GM18499 (cell line): ENCODE data around the gene AGK.
"Not testable (repeated sequence)": the region's sequence is repeated elsewhere in the genome, so short reads cannot be mapped to it uniquely, and the experiment has no call there.

Source experiments
- ATAC-seq: cut with Tn5 transposase; IDR thresholded peaks from one replicate; pipeline ENCODE4 v1.9.1; 2021; ENCODE audit warnings: moderate number of reproducible peaks; ENCODE audit not compliant: insufficient read depth, unreplicated experiment

The AGK gene

DNA sequence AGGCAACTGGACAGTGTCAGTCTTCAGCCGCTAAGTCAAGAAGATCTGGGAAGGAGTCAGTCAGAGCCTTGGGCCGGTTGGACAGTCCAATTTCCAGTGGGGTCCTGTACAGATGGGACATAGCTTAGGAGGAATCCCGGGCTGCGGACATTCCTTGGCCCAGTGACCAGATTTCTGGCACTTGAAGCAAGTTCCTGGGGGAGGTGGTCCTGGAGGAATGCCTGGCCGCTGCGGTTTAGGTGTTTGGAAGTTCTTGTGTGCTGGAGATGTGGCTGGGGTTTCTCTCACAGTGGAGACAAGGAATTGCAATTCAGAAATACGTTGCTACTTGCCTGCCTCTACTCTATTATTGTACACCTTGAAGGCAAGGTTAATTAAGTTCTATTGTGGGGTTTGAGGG lies 30.9 kb downstream of the AGK start:
- ATAC-seq = not testable (repeated sequence)

DNA sequence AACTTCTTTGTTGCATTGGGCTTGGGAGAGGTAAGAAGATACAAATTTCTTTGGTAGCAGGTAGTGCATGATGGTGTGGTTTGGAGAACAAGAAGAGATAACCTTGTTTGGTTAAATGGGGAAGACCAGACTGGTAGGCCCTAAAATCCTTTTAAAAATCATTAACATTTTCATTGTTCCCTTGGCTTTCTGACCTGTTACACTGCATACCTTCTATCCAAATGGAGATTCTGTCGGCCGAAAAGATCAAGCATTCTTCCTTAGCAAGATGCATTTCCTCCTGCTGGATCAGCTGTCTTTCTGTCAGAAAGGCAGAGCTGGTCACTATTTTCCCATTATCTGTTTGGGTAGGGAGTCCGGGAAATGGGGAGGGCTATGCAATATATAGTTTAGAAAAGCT lies 33.7 kb downstream of the AGK start:
- no peak for ATAC-seq

DNA sequence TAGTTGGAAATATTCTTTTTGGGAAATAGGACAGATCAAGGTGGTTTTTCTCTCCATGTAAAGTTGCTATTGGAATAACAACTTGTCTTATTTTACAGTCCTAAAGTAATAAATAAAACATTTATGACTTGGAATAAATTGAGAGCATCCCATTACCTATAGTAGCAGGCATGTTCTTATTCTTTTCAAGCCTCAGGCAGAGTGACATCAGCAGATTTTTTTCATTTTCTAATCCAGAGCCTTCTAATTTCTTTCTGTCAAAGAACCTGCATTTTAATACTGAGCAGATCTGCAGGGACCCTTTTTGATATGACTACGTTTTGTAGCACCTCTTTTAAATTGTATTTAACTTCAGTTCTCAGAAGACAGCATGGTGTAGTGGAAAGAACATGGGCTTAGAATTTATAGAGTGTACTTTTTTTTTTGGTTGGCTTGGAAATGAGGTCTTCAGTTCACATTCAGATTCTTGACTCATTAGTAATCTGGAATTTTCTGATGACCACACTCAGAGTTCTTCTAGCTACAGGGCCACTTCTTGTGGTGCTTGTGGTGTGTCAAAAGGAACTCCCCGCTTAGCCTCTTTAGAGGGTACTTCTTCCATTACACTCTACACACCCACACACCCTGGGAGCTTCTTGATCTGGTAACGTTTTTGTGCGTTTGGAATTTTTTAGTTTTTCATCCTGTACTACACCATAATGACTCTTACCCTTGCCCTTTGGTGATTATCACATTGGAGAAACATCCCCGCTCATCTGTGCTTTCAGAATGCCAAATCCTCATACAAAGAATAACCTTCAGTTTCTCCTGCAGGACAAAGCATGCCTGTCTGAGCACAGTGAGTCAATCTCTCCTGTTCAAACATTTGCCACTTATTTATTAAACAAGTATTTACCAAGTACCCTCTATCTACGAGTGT lies 34.6 kb downstream of the AGK start:
- peak; percentile 80 for ATAC-seq

DNA sequence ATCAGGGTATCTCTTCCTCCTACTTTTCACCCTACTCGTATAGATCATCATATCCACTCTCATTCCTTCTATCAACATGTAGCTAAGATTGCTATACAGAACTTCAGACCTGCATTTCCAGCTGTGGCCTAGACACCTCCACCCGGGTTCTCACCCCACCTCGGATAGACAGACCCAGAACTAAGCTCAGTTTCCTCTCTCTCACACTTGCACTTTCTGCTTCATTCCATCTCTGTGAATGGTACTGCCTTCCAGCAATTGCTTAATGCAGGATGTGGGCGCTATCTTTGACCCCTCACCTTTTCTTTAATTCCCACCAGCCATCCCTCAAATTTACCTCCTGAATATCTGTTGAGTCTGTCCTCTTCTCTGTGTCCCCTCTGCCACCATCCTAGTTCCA lies 35.7 kb downstream of the AGK start:
- ATAC-seq = no peak

DNA sequence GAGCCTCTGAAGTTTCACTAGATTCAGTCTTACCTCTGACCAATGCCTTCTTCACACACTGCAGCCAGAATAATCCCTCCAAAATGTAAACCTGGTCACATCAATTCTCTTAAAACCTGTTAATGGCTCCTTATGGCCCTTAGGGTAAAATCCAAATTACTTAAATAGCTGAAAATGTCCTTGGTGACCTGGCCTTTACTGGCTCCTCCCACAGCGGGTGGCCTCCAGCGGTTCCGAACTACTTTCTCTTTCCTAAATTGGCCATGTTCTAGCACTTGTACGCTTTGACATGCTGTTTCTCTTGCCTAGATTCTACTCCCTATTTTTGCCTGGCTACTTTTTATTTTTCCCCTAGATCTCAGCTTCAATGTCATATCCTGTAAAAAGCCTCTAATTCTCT lies 36.1 kb downstream of the AGK start:
- no peak for ATAC-seq

DNA sequence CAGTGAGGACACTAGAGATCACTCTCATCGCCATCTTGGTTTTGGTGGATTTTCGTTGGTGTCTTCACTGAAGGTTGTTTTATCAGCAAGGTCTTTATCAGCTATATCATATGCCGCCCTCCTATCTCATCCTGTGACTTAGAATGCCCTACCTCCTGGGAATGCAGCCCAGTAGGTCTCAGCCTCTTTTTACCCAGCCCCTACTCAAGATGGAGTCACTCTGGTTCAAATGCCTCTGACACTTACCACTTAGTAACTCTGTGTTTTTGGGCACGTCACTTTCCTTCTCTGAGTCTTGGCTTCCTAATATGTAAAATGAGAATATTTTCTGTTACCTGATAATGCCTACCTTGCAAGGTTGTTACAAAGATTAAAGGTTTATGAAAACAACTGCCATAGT lies 37.7 kb downstream of the AGK start:
- ATAC-seq = no peak

DNA sequence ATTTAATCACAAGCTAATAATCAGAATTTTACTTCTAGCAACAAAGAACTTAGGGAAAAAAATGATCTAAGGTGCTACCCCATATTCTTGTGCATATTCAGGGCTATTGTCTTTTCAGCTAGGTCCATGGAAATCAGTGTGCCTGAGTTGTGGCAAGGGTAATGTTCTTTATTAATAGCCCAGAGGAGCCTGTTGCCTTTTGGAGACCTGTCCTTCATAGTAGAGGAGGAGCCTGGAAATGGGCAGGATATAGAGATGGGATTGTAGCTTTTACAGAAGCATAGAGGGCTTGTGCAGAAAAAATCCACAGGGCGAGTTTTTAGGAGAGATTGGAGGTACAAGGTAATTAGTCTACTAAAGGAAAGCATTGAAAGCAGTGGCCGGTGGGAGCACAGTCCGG lies 38.9 kb downstream of the AGK start:
- ATAC-seq = no peak

DNA sequence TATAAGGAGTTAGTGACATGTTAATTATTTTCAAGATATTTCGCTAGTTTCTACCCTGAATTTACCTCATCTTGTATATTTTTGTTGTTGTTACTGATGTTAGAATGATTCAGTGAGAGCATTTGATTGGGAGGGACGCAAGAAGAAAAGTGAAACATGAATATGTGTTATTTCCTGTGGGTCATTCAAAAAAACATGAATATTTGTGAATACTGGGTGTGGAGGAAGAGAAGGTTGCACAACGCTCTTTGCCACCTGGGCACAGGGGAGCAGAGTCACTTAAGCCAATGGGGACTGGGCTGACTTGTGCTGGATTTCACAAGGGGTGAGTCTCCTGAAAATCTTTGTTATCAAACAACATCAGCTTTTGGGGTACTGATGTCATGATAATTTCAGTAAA lies 39.5 kb downstream of the AGK start:
- ATAC-seq = no peak

DNA sequence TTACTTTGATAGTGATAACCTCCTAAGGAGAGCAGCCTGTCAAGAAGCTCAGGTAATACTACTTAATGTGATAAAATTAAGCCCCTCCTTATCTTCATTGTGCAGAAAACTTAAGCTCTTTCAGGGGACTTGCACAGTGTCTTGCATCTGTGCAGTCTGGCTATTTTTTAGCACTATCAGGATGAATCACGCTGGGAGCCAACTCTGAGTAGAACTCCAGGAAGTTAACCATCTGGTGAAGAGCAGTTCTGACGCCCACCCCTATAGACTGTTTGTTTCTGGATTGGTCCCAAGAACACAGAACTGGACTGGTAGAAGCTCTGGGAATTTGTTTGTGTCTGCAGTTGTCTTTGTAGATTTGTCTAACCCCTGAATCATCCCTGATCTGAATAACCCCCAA lies 41.9 kb downstream of the AGK start:
- ATAC-seq = no peak

DNA sequence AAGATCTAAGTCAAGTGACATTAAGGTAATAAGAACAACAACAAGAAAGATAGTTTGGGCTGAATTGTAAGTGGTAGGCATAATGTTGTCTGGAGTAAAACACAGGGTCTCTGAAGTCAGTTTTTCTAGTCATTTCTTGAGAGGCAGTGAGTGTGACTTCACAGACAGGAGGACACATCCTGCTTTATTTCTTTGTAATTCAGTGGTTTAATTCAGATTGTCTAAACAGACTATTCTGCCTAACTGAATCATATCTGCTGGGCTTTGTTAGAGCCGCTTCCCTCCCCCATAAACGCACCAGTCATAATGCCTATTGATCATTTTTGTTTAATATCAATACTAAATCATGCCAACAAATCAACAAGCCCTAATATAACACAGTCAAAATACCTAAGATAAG lies 46.8 kb downstream of the AGK start:
- ATAC-seq = no peak

DNA sequence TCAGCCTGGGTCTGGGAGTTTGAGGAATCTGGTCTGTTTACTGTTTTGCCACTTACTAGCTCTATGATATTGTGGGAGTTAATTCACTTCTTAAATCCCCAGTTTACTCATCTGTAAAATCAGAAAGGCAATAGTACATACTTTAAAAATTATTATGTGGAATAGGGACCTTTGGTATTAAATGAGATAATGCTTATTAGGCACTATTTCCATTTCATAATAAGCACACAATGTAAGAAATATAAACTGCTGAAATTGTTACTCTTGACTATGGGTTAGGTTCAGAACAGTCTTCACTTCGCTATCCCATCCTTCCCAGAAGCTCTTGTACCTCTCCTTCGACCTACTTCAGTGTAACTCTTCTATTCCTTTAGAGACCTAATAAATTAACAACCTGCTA lies 47.2 kb downstream of the AGK start:
- no peak for ATAC-seq

DNA sequence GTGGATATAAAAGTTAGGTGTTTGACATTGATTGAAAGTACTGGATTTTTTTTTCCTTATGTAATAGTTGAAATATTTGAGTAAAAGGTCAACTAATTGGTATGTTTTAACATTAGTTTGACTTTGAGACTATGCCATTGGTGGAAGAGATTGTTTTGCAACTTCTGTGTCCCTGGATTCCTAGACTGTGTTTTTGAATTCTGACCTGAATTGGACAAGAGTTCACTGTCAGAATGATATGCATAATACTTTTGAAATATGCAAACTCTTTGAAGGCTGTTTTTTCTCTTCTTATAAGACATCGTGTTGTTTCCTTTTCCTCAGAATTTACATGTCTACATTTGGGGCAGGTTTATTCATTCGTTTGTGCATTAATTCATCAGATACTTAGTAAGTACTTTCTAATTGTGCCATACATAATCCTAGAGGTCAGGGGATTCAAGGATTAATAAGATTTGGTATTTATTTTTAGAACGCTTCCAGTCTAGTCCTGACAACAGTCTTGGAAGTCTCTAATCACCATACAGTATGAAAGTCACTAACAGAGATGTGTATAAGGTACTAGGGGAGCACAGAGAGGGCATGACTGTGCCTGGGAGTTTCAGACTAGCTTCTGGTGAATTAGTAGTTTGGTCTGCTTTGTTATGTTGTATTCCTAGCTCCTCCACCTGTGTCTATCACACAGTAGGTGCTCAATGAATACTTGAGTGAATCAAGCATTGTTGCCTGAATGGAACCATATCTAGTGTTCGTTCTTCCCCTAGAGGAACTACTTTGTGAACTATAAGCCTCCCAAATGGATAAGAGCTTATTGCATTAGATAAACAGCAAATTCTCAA lies 49.2 kb downstream of the AGK start:
- ATAC-seq = no peak

DNA sequence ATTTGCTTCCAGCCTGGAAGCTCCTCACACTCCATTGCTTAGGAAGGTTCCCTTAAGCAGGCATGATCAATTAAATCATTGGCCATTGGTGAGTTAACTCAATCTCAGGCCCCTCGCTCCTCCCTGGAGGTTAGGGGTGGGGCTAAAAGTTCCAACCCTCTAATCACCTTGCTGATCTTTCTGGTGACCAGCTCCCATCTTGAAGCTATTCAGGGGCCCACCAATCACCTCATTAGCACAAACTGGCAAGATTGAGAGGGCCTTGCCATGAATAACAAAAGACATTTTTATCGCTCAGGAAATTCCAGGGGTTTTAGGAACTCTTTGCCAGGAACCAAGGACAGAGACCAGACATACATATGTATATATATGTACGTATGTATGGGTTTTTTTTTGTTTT lies 58.4 kb downstream of the AGK start:
- no peak for ATAC-seq

DNA sequence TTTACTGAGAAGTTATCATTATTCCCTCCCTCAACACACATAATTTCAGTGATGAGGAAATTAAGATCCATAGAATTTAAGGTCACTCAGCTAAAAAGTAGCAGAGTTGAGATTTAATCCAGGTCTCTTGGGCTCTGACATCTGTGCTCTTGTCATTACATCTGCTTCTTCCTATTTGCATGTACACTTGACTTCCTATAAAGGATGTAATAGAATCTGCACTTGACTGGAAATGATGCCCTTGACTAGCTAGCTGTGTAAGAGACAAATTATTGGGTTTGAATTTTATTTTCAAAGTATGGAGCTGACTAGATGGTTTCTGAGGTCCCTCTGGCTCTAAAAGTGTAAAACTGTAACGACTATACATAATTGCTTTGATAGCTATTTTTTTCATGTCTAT lies 59.5 kb downstream of the AGK start:
- ATAC-seq = no peak

DNA sequence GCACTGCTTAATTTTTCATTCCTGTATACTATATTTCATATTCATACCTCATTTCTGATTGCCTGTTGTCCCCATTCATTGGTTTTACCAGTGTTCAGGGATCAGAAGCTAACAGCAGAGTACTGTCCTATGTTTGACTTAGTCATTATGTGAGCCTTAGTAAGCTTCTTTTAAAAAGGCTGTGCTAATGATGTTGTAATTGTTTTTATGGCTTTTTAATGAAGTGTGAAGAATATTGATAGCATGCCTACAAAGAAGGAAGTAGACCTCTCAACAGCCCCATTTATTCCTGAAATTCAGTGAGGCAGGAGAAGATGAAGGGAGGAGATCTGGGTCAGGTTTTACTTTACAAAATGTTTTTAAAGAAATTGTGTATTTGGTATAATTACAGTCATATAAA lies 61.7 kb downstream of the AGK start:
- no peak for ATAC-seq

DNA sequence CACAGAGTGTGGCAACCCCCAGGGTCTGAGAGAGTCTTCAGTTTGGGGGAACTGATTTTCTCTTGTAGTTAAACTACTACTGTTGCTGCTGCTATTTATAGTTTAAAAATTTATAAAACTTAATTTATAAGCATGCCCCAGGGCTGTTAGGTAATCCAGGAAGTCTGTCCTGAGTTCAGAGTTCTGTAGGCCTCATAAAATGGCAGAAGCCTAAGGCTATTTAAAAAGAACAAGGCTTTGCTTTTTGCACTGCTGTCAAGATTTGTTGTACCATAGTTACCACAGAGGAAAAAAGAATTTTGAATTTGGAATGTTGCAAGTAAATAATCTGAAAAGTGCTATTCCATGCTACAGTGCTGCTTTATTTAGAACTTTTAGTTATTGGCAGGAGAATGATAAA lies 66.1 kb downstream of the AGK start:
- ATAC-seq = no peak

DNA sequence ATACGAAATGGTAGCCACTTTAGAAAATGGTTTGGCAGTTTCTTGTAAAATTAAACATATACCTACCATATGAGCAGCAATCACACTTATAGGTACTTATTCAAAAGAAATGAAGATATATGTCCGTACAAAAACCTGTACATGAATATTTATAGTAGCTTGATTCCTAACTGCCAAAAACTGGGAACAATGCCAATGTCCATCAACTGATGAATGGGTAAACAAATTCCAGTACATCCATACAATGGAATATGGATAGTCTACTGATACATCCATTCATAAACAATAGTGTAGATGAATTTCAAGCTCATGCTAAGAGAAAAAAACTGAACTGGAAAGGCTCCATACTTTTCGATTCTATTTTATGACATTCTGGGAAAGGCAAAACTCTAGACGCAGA lies 68.5 kb downstream of the AGK start:
- no peak for ATAC-seq

DNA sequence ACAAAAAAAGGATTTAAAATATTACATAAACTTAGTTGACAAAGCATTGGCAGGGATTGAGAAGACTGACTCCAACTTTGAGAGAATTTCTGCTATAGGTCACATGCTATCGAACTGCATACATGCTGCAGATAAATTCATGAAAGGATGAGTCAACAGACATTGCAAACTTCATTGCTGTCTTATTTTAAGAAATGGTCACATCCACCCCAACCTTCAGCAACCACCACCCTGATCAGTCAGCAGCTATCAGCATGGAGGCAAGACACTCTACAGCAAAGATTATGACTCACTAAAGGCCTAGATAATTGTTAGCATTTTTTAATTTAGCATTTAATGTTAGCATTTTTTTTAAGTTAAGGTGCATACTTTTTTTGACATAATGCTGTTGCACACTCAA lies 73.6 kb downstream of the AGK start:
- no peak for ATAC-seq

DNA sequence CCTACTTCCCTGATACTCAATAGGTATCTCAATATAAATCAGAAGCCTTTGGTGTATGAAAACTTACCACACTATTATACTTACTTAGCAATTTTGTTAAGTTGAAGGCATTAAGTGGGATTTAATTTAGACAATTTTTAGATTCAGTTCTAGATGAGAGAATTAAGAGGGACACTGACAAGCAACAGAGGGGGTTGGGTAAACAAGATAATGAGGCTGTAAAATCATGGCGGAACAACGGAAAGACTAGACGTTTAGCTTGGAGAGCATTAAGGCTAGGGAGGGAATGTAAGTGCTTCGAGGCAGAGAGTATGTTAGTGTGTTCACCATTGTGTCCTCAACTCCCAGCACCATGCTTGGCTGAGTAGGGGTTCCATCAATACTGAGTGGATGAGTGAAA lies 79.4 kb downstream of the AGK start:
- ATAC-seq = no peak

DNA sequence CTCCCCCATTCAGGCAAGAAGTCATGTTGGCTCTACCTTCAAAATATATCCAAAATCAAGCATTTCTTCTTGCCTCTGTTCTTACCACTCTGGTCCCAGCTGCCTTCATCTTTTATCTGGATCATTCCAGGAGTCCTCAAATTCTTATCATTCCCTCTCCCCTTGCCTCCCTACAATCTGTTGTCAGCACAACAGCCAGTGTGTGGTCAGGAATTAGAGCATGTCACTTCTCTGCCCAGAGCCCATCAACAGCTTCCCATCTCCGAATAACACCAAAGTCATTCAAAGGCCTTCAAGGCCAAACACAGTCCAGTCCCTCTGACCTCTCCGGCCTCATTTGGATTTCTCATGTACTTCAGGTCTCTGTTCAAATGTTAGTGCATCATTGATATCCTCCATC lies 80.3 kb downstream of the AGK start:
- no peak for ATAC-seq

DNA sequence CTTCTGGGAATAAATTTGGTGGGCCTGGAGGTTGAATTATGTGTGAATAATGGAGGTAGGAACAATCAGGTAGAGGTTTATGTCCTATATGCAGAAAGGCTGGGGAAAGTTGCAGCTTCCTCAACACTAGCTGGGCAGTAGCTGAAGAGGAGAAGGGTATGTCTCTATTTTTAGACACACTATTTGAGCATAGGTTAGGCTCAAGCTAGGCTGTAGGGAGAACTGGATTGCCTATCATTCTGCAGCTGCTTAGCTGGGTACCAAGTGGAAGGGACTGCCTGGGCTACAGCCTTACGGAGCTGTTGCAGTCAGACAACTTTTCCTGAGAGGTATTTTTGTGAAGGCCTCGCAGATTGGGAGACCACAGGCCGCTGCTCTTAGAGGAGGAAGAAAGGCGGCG lies 82.9 kb downstream of the AGK start:
- no peak for ATAC-seq

DNA sequence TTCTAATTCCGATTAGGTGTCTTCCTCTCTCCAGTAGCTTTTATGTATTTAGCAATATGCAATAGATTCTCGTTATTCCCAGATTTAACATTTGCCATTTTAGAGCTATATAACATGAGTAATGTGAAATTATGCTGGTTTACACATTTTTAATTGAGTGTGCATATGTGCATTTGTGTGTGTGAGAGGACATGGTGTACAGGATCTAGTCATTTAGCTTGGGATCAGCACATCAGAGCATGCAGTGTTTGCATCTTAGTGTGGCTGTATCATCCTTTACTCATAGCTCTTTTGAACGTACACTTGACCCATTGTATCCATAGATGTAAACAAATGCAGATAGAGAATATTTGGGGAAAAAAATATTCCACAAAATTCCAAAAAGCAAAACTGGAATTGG lies 84.8 kb downstream of the AGK start:
- no peak for ATAC-seq
